ENCODE results near the gene ETV5.

- TF ChIP-seq CTCF (IDR thresholded peaks at IDR 0.05) (no peak), EZH2phosphoT487 (IDR thresholded peaks at IDR 0.05) (no peak), EZH2 (IDR thresholded peaks at IDR 0.05) (no peak)
Measured at GRCh38 chr3:186137051-186137685, 28.3 kb upstream of the ETV5 start.

Measured in neural progenitor cell (in vitro differentiated cells).